K562 treated with DMSO at 1 percent for 4 hours (cell line): ENCODE data around the gene CD207. TPM values are rescaled to one million over a fixed set of nuclear protein-coding genes. Genes with fewer than 3 reads are reported as not detected.

Source experiments
- total RNA-seq: library from RNA; unstranded; fragments of 300-600 nt; gene quantifications from 2 replicates; pipeline ENCODE4 v1.2.3, GENCODE V29; 2022; ENCODE audit not compliant: insufficient read depth

CD207 gene
- total RNA-seq = not detected in 2 replicates

DNA sequence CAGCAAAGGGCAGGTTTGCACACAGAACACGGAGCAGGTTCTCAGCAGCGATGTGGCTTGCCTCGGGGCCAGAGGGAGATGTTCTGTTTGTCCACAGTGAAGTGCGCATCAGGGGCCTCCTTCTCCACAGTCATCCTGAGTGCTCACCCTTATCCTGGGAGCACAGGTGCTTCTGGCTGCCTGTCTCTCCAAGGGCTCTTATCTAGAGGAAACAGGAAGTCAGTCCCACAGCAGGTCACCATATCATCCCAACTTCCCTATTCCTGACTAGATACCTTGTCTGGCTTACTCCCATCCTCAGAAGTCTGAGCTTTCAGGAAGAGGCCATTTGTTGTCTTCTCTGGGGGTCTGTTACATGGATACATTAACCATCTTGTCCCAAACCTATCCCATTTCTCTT lies at the start of gene CD207:
CD207 (minus strand) TSS at position 174 of the 400 bp plus-strand sequence; CDS start at position 134, 40 bp downstream.

DNA sequence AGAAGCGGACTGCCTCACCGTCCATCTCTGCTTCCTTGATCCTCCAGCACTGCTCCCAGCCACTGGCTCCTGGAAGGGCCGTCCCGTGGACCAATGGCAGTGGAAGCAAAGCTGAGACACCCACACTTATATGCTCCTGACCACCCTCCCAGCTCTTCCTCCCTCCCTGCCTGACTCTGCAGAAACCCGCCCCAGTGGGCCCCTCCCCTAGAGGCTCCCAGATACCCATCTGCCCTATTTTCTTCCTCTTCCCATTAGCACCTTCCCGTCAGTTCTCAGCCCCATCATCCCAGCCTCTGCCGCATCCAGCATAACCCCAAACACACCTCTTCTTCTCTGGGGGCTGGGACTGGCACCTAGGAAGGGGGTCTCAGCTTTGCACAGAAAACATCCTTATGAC lies 15.1 kb downstream of the CD207 start, which contains the start of gene CLEC4F:
CLEC4F (minus strand) TSS at position 101 of the 400 bp plus-strand sequence; CDS start at position 25, 76 bp downstream.

DNA sequence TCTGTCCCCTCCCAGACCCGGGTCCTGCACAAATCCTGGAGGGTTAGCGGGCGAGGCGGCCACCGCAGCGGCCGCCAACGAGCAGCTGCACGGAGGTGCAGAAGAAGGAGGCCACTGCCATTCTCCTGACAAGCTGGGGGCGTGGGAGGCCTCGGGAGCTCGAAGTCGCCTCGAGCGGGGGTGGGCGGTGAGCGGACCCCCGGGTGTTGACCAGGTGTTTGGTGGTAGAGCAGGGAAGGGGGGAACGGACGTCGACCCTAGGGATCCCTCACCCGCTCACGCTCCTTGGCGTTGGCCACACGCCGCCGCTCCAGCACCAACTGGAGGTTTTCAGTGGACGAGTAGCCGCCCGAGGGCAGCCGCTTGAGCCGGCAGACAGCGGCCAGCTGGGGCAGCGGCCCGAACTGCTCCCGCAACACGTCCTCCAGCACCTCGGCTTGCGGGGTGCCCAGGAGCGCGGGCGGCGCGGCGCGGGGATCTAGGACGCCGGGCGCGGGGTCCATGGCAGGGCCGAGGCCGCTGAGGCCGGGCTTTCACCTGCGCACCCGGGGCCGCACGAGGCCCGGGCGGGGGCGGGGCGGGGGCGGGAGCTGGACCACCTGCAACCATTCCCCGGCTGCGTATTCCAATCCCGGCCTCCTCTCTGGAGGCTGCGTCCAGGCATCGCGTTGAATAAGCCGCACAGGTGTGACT lies 45.3 kb downstream of the CD207 start, which contains the start of gene FIGLA:
FIGLA (minus strand) TSS at position 508 of the 693 bp plus-strand sequence; CDS start at position 503, 5 bp downstream.

Other genes with a start within 250 kb of the CD207 start
- 19.9 and 20.5 TPM in 2 replicates for gene ADD2, start 67.6 kb downstream of the CD207 start, total RNA-seq
- not detected in 2 replicates for gene FIGLA, start 45.2 kb downstream of the CD207 start, total RNA-seq
- gene CLEC4F, start 15.2 kb downstream of the CD207 start, total RNA-seq = not detected in 2 replicates
- gene VAX2, start 64.8 kb upstream of the CD207 start, total RNA-seq = not detected in 2 replicates
- not detected in 2 replicates for gene ATP6V1B1, start 100.1 kb upstream of the CD207 start, total RNA-seq
- not detected in 2 replicates for gene ANKRD53, start 142.8 kb upstream of the CD207 start, total RNA-seq
- gene TEX261, start 159.1 kb upstream of the CD207 start, total RNA-seq = 52.8 and 61.7 TPM in 2 replicates
- 35.1 and 58.0 TPM in 2 replicates for gene NAGK, start 232.8 kb upstream of the CD207 start, total RNA-seq